ENCODE results near the gene GUF1.
A peak's percentile ranks its signal among the peaks of the same experiment; 100 is the strongest.

Gene GUF1, protein sequence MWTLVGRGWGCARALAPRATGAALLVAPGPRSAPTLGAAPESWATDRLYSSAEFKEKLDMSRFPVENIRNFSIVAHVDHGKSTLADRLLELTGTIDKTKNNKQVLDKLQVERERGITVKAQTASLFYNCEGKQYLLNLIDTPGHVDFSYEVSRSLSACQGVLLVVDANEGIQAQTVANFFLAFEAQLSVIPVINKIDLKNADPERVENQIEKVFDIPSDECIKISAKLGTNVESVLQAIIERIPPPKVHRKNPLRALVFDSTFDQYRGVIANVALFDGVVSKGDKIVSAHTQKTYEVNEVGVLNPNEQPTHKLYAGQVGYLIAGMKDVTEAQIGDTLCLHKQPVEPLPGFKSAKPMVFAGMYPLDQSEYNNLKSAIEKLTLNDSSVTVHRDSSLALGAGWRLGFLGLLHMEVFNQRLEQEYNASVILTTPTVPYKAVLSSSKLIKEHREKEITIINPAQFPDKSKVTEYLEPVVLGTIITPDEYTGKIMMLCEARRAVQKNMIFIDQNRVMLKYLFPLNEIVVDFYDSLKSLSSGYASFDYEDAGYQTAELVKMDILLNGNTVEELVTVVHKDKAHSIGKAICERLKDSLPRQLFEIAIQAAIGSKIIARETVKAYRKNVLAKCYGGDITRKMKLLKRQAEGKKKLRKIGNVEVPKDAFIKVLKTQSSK

DNA sequence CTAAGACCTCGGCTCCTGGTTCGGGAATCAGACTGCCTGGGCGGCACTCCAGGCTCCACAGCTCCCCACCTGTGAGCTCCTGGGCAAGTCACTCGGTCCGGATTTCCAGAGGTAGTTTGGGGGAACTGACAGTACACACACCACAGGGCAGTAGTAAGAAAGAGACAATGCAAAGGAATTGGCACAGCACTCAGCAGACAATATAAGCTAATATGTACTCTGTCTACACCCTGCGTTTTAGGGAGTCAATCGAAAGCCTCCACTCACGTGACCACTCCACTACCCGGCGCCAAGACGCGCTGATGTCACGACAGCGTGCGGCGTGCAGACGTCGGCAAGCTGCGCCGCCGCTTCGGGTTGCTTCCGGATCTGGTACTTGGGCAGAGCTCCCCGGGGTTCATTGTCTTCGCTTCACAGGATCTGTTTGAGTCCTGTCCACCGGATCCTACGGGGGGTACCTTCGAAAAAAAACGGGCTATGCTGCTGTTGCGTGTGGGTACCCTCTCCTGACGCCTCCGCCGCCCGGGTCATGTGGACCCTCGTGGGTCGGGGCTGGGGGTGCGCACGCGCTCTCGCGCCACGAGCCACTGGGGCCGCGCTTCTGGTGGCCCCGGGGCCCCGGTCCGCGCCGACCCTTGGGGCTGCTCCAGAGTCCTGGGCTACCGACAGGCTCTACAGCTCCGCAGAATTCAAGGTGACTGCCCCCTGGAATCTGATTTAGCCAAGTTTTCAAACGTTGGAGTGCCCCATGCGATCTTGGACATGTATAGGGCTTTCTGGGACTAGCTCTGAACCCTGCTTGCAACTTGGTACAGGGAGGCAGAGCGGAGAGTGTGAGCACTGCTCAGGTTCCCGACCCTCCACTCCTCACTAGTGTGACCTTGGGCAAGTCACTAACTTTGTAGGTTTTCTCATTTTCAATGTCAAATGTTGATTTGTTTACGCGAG lies at the start of gene GUF1:
GUF1 (plus strand) TSS at position 327 of the 948 bp plus-strand sequence; CDS start at position 530, 203 bp downstream.
- Mint-ChIP-seq H3K4me3 (peak within 1 kb of the TSS; percentile 91), H3K27me3 (ENCODE audit: low read depth) (no peaks in the 10 kb centered on the region), H3K27ac (peak within 1 kb of the TSS; percentile 93), H3K36me3 (ENCODE audit: low read depth) (peaks cover 9% of the 10 kb centered on the region), H3K4me1 (ENCODE audit: low read depth) (peaks cover 17% of the 10 kb centered on the region), H3K9me3 (no peaks in the 10 kb centered on the region)
- DNase-seq (ENCODE audit: low spot score), result peak; percentile 88

DNA sequence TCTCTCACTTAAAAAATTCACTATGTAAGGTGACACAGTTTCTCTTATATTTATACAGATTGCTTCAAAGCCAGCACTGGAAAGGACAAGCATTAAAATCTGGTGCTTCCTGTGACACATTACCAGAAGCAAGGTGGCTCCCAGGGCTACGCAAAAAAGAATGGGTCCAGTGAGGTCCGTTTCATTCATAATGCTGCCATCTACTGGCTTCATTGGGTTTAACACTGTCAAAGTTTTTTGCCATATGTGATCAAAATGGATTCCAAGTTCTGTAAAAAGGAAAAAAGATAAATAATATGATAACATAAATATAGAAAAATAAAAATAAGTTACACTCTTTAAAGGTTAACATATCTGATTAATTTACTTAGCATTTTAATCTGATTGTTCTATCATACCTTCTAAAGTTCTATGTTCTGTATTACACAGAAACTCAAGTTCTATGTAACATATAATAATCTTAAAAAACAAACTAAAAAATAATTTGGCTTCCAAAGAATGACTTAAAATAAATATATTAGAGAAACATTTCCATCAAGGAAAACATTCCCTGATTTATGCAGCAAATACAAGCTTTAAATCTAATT lies 48.8 kb upstream of the GUF1 start:
- H3K27me3 Mint-ChIP-seq (ENCODE audit: low read depth), result no peaks in the 10 kb centered on the region
- peak; percentile 16 for DNase-seq (ENCODE audit: low spot score)
- no peaks in the 10 kb centered on the region for H3K9me3 Mint-ChIP-seq
- no peaks in the 10 kb centered on the region for H3K4me1 Mint-ChIP-seq (ENCODE audit: low read depth)
- H3K4me3 Mint-ChIP-seq, result no peak overlapping the region
- no peak overlapping the region for H3K27ac Mint-ChIP-seq
- H3K36me3 Mint-ChIP-seq (ENCODE audit: low read depth), result no peaks in the 10 kb centered on the region

DNA sequence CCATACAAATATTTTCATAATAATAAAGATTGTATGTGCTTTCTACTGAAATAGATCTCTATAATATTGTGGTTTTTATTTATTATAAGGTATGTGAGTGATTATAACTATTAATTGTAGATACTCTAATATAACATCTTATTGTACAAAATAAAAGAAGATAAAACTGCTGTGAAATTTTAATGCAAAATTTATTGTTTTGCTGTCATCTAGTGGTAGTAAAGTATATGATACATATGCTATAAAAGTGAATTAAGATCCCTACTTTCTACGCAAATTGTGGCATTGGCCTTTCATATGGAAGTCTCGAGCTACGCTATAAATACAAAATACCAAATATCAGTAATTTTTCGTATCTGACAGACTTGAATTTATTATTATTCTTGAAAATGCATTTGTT lies 46.1 kb upstream of the GUF1 start:
- no peak for DNase-seq (ENCODE audit: low spot score)
- no peaks in the 10 kb centered on the region for H3K4me1 Mint-ChIP-seq (ENCODE audit: low read depth)
- no peak overlapping the region for H3K4me3 Mint-ChIP-seq
- no peaks in the 10 kb centered on the region for H3K36me3 Mint-ChIP-seq (ENCODE audit: low read depth)
- no peaks in the 10 kb centered on the region for H3K27me3 Mint-ChIP-seq (ENCODE audit: low read depth)
- no peaks in the 10 kb centered on the region for H3K9me3 Mint-ChIP-seq
- H3K27ac Mint-ChIP-seq, result no peak overlapping the region

DNA sequence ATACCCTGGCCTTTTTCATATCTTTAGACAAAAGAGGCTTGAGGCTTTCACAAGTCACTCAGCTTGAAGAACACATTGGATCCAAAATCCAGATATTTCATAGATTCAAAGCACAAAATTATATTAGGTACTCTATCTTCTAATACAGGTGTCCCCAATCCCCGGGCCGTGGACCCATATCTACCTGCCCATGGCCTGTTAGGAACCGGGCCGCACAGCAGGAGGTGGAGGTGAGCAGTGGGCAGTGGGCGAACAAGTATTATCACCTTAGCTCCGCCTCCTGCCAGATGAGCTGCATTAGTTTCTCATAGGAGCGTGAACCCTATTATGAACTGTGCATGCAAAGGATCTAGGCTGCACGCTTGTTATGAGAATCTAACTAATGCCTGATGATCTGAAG lies 45.5 kb upstream of the GUF1 start:
- no peak for DNase-seq (ENCODE audit: low spot score)
- Mint-ChIP-seq H3K27me3 (ENCODE audit: low read depth) (no peaks in the 10 kb centered on the region), H3K27ac (no peak overlapping the region), H3K36me3 (ENCODE audit: low read depth) (no peaks in the 10 kb centered on the region), H3K9me3 (no peaks in the 10 kb centered on the region), H3K4me1 (ENCODE audit: low read depth) (no peaks in the 10 kb centered on the region), H3K4me3 (no peak overlapping the region)

DNA sequence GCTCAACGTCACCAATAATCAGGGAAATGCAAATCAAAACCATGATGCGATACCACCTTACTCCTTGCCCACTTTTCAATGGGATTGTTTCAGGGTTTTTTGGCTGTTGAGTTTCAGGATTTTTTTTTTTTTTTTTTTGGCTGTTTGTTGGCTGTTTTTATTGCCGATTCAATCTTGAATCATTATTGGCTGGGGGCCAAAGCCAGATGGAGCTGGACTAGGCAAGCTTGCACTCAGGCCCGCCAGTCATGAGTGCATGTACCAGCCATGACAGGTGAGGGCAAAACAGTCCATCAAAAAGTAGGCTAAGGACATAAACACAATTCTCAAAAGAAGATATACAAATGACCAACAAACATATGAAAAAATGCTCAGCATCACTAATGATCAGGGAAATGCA lies 40.1 kb upstream of the GUF1 start:
- no peak overlapping the region for H3K27ac Mint-ChIP-seq
- peaks cover 2% of the 10 kb centered on the region for H3K9me3 Mint-ChIP-seq
- no peaks in the 10 kb centered on the region for H3K27me3 Mint-ChIP-seq (ENCODE audit: low read depth)
- no peaks in the 10 kb centered on the region for H3K4me1 Mint-ChIP-seq (ENCODE audit: low read depth)
- DNase-seq (ENCODE audit: low spot score), result no peak
- H3K4me3 Mint-ChIP-seq, result no peak overlapping the region
- H3K36me3 Mint-ChIP-seq (ENCODE audit: low read depth), result no peaks in the 10 kb centered on the region

DNA sequence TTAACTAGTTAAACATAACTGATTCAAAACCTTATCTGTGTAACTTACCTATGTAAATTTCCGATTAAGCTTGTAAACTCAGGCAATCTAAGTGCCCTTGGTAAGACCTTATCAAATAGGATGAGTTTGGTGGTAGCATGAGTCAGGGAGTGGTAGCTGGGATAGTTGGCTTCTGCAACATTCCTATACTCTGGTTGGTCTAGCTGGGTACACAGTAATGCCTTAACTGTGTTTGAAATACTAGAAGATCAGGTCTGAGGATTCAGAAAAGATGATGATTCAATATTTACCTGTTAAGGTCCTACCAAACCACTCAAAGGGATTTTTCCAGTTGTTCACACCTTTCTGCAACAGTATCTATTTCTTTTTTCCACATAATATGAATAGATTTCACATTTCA lies 32.1 kb upstream of the GUF1 start:
- H3K27me3 Mint-ChIP-seq (ENCODE audit: low read depth), result no peaks in the 10 kb centered on the region
- peaks cover 5% of the 10 kb centered on the region for H3K9me3 Mint-ChIP-seq
- no peaks in the 10 kb centered on the region for H3K4me1 Mint-ChIP-seq (ENCODE audit: low read depth)
- no peak overlapping the region for H3K4me3 Mint-ChIP-seq
- no peak for DNase-seq (ENCODE audit: low spot score)
- H3K27ac Mint-ChIP-seq, result no peak overlapping the region
- H3K36me3 Mint-ChIP-seq (ENCODE audit: low read depth), result no peaks in the 10 kb centered on the region

DNA sequence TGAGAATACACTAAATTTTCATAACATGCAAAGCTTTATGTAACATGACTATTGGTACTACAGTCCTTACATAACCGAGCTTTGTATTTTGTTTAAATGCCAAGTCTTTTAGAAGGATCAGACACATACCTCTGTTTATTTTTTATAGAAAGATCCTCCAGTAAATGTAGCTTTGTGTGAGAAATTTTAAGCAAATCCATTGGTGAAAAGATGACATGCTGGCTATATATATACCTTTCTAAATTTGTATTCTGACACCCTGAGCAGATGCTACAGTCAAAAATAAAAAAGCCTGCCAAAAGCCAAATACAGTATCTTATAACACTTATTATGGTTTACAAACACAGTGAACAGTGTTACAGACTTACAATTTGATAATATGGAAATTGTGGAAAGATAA lies 26.8 kb upstream of the GUF1 start, which contains the start of gene YIPF7:
YIPF7 (minus strand) TSS at position 201 of the 400 bp plus-strand sequence. CDS start 1,525 bp downstream, outside the sequence.
- H3K27me3 Mint-ChIP-seq (ENCODE audit: low read depth), result no peaks in the 10 kb centered on the region
- H3K9me3 Mint-ChIP-seq, result no peaks in the 10 kb centered on the region
- H3K4me1 Mint-ChIP-seq (ENCODE audit: low read depth), result no peaks in the 10 kb centered on the region
- no peak within 1 kb of the TSS for H3K4me3 Mint-ChIP-seq
- no peak within 1 kb of the TSS for H3K27ac Mint-ChIP-seq
- no peak for DNase-seq (ENCODE audit: low spot score)
- H3K36me3 Mint-ChIP-seq (ENCODE audit: low read depth), result no peaks in the 10 kb centered on the region

DNA sequence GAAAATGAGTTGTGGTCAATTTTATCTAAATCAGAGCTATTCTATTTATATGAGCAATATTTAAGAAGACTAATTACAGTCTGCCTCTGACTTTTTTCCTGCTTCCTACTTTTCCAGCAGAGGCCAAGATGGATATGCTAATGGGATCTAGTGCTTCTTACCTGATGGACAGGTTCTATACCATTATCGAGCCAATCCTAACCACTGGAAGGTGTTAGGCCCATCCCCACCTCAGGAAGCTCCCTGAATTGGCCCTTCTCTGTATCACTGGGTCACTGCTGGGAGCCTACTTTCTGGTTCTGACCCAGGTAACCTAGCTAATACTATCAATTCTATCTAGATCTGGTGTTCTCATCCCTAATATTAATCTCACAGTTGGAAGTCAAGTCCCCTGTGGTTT lies 26.2 kb upstream of the GUF1 start:
- Mint-ChIP-seq H3K4me1 (ENCODE audit: low read depth) (no peaks in the 10 kb centered on the region), H3K36me3 (ENCODE audit: low read depth) (no peaks in the 10 kb centered on the region), H3K9me3 (no peaks in the 10 kb centered on the region), H3K4me3 (no peak overlapping the region), H3K27me3 (ENCODE audit: low read depth) (no peaks in the 10 kb centered on the region), H3K27ac (no peak overlapping the region)
- DNase-seq (ENCODE audit: low spot score), result no peak

DNA sequence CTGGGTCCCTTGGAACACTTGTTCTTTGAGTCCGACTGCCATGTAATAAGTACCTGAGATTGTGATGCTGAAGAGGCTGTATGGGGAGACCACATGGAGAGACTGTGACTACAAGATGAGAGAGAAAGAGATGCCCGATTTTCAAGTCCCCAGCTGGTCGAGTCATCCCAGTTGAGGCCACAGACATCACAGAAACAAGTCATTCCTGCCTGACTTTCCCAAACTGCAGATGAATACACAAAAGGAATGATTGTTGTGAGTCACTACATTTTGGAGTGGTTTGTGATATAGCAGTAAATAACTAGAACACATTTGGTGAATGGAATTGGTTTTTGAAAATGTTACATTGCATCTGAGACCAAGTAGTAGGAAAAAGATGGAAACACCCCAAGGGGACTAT lies 17.8 kb upstream of the GUF1 start:
- no peak overlapping the region for H3K27ac Mint-ChIP-seq
- peaks cover 2% of the 10 kb centered on the region for H3K27me3 Mint-ChIP-seq (ENCODE audit: low read depth)
- no peaks in the 10 kb centered on the region for H3K36me3 Mint-ChIP-seq (ENCODE audit: low read depth)
- H3K4me1 Mint-ChIP-seq (ENCODE audit: low read depth), result no peaks in the 10 kb centered on the region
- no peak overlapping the region for H3K4me3 Mint-ChIP-seq
- H3K9me3 Mint-ChIP-seq, result no peaks in the 10 kb centered on the region
- DNase-seq (ENCODE audit: low spot score), result no peak

DNA sequence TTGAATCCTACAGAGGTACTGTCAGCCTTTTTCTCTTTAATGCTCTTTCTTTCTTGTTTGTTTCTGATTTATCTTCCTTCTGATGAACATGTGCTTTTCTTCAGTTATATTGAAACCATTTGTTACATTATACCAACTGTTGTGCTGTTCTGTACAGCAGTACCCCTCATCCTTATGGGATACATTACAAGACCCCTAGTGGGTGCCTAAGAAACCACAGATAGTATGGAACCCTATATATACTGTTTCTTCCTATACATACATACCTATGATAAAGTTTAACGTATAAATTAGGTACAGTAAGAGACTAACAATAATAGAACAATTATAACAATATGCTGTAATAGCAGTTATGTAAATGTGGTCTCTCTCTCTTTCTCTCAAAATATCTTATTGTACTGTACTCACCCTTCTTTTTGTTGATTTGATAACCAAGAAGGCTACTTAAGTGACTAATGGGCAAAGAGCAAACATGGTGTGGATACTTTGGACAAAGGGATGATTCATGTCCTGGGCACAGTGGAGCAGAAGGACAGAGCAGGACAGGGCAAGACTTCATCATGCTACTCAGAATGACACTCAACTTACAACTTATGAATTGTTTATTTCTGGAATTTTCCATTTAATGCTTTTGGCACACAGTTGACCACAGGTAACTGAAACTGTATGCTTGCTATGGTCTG lies 16.1 kb upstream of the GUF1 start:
- H3K9me3 Mint-ChIP-seq, result no peaks in the 10 kb centered on the region
- no peak for DNase-seq (ENCODE audit: low spot score)
- H3K27ac Mint-ChIP-seq, result no peak overlapping the region
- no peak overlapping the region for H3K4me3 Mint-ChIP-seq
- H3K4me1 Mint-ChIP-seq (ENCODE audit: low read depth), result no peaks in the 10 kb centered on the region
- peaks cover 2% of the 10 kb centered on the region for H3K27me3 Mint-ChIP-seq (ENCODE audit: low read depth)
- H3K36me3 Mint-ChIP-seq (ENCODE audit: low read depth), result no peaks in the 10 kb centered on the region

DNA sequence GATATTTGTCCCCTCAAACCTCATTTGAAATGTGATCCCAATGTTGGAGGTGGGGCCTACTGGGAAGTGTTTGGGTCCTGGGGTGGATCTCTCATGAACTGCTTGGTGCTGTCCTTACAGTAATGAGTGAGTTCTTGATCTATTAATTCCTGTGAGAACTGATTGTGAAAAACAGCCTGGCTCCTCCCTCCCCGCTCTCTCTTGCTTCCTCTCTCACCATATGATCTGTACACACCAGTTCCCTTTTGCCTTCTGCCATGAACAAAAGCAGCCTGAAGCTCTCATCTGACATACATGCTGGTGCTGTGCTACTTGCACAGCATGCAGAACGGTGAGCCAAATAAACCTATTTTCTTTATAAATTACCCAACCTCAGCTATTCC lies 15.6 kb upstream of the GUF1 start:
- Mint-ChIP-seq H3K9me3 (no peaks in the 10 kb centered on the region), H3K36me3 (ENCODE audit: low read depth) (no peaks in the 10 kb centered on the region), H3K4me3 (no peak overlapping the region), H3K27ac (no peak overlapping the region), H3K27me3 (ENCODE audit: low read depth) (peaks cover 2% of the 10 kb centered on the region), H3K4me1 (ENCODE audit: low read depth) (no peaks in the 10 kb centered on the region)
- DNase-seq (ENCODE audit: low spot score), result no peak

DNA sequence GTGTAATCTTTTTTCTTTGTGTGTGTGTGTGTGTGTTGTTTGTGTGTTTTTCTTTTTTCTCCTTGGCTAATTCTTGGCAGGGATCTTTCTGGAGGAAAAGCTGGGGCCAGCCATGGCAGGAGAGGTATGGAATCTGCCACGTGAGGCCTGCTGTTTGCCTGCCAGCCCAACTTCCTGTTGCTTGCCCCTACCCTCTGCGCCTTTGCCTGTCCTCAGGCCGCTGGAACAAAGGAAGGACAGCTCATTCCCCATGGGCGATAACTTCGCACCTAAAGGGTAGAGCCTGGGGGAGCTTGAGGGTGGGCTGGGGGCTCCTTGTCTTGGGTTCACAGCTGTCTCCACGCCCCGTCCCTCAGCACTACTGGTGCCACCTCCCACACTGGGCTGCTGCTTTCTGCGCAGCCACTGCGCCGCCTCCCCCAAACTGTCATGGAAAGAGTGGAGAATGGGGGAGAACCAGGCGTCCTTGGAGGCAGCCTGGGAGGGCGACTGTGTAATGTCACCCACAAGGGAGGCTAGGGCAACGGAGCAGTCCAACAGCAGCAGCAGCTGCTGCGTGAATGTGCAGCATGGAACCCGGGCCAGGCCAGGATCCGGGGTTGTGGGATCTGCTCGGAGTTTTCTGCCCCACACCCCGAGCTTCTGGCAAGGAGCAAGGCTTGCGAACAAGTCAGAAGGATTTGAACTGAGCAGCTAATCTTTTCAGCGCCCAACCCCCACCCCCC lies 14.5 kb upstream of the GUF1 start:
- H3K27me3 Mint-ChIP-seq (ENCODE audit: low read depth), result peaks cover 2% of the 10 kb centered on the region
- no peak overlapping the region for H3K4me3 Mint-ChIP-seq
- no peaks in the 10 kb centered on the region for H3K36me3 Mint-ChIP-seq (ENCODE audit: low read depth)
- H3K9me3 Mint-ChIP-seq, result no peaks in the 10 kb centered on the region
- no peak for DNase-seq (ENCODE audit: low spot score)
- H3K27ac Mint-ChIP-seq, result no peak overlapping the region
- H3K4me1 Mint-ChIP-seq (ENCODE audit: low read depth), result peaks cover under 1% of the 10 kb centered on the region

DNA sequence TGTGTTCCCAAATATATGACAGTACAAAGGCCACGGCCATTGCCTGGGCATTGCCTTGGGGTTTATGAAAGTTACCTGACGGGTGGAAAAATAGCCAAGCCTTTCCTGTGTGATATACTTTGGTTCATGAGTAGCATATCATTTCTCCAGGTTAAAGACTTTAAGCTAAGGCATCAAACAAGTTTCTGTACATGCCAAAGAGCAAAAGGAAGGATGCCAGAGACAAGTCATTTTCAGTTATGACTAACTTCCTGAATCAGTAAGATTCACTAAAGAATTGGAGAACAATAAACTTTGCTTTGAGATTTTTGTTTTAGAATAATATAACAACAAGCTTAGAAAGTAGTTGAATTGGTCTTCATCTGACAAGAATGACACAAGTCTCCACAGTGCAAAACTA lies 9.7 kb upstream of the GUF1 start:
- H3K36me3 Mint-ChIP-seq (ENCODE audit: low read depth), result no peaks in the 10 kb centered on the region
- H3K27ac Mint-ChIP-seq, result no peak overlapping the region
- H3K27me3 Mint-ChIP-seq (ENCODE audit: low read depth), result peaks cover 5% of the 10 kb centered on the region
- no peak for DNase-seq (ENCODE audit: low spot score)
- H3K4me1 Mint-ChIP-seq (ENCODE audit: low read depth), result peaks cover 2% of the 10 kb centered on the region
- H3K4me3 Mint-ChIP-seq, result no peak overlapping the region
- H3K9me3 Mint-ChIP-seq, result no peaks in the 10 kb centered on the region
